ENCODE results near the gene PNN.

GRCh38 chr14:39182770-39183684 is 8.0 kb downstream of the PNN start:
- TF ChIP-seq, protein P1, sequence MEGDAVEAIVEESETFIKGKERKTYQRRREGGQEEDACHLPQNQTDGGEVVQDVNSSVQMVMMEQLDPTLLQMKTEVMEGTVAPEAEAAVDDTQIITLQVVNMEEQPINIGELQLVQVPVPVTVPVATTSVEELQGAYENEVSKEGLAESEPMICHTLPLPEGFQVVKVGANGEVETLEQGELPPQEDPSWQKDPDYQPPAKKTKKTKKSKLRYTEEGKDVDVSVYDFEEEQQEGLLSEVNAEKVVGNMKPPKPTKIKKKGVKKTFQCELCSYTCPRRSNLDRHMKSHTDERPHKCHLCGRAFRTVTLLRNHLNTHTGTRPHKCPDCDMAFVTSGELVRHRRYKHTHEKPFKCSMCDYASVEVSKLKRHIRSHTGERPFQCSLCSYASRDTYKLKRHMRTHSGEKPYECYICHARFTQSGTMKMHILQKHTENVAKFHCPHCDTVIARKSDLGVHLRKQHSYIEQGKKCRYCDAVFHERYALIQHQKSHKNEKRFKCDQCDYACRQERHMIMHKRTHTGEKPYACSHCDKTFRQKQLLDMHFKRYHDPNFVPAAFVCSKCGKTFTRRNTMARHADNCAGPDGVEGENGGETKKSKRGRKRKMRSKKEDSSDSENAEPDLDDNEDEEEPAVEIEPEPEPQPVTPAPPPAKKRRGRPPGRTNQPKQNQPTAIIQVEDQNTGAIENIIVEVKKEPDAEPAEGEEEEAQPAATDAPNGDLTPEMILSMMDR (IDR thresholded peaks at IDR 0.05; ENCODE audit: poor library complexity, severe bottlenecking), result no peak
- TF ChIP-seq SMC3 (conservative IDR thresholded peaks at IDR 0.05; ENCODE audit: poor library complexity) (no peak), REST (IDR thresholded peaks at IDR 0.05; ENCODE audit: borderline replicate concordance) (no peak), EZH2 (IDR thresholded peaks at IDR 0.05; ENCODE audit: borderline replicate concordance, insufficient read depth, low read length, poor library complexity, severe bottlenecking) (no peak)

Data from neural cell (in vitro differentiated cells).